Raji (cell line): Measurements from ENCODE around the gene STX1B.

Experiments
- POLR2A ChIP-seq: IDR thresholded peaks from 2 replicates; pipeline ENCODE4 v1.6.1; 2011; ENCODE audit warnings: low read depth, low read length, control low read depth; ENCODE audit not compliant: insufficient read depth

The STX1B gene

DNA sequence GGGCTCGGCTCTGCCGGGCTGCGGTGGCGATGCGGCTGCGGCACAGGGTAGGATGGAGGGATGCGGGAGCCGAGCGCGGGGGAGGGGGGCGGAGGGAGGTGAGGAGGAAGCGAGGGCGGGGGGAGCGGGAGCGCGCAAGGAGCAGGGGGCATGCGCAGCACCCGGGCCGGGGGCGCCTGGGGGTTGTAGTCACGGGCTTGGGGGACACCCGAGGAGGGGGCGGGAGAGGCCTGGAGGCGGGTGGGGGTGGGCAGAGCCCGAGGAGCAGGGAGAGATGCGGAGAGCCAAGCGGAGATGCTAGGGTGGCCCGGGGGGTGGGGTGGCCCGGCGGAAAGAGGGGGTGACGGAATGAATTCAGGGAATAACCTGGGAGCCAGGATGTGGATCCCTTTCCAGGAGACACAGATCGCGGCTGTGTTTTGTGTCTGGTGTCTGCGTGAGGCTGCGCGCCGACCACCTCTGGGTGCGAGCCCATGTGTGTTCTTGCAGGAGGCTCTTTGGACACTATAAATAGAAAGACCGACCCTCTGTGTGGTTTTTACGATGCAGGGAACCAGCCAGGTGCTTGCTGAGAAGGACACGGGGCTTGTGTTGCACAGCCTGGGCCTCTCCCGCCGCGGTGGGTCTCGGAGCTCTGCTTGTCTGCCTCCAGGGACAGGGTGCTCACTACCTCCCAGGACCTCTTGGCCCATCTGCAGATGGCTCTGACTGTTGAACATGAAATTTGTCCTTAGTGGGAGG lies at the start of gene STX1B:
STX1B (minus strand) TSS at position 54 of the 741 bp plus-strand sequence. CDS start 242 bp downstream, outside the sequence.
- no peak for TF ChIP-seq POLR2A

- TF ChIP-seq POLR2A, result no peak
Measured at GRCh38 chr16:31055613-31056012, 45.2 kb upstream of the STX1B start.

GRCh38 chr16:31052114-31052513 lies 41.7 kb upstream of the STX1B start:
- no peak for TF ChIP-seq POLR2A

GRCh38 chr16:31050280-31051030 lies 40.0 kb upstream of the STX1B start:
- no peak for TF ChIP-seq POLR2A

DNA sequence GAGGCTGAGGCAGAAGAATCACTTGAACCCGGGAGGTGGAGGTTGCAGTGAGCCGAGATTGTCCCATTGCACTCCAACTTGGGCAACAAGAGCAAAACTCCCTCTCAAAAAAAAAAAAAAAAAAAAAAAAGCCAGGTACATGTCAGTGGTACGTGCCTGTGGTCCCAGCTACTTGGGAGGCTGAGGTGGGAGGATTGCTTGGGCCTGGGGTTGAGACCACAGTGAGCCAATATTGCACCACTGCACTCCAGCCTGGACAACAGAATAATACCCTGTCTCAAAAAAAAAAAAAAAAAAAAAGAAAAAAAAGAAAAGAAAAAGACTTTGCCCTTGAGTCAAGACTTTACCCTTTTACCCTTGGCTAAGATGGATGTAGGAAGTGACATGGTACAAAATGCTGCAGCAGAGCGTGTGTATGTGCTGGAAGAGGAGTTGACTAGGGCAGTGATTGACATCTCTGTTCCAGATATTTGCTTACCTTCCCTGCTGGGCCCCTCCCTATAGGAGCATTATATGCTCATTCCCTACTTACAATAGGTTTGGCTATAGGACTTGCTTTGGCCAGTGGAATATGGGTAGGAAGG lies 33.6 kb upstream of the STX1B start:
- TF ChIP-seq POLR2A, result no peak

GRCh38 chr16:31043352-31043751 lies 32.9 kb upstream of the STX1B start:
- TF ChIP-seq POLR2A, result no peak

DNA sequence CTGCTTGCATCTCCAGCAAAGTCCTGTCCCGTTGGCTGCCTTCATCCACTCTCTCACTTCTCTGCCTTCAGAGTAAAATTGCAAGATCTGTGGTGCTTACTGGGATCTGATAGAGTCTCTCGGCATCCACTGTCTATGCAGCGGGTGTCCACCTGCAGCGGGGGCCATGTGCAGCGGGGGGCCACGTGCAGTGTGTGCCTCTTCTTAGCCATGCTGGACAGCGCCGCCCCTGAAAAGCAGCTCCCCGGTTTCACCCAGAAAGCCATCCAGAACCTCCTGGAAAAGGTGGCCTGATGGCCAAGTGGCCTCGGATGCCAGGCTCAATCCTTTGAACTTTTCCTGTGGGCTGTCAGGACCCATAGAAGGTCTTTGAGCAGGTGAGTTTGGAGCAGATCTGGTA lies 32.4 kb upstream of the STX1B start:
- TF ChIP-seq POLR2A, result no peak

- TF ChIP-seq POLR2A, result no peak
Measured at GRCh38 chr16:31038993-31039392, 28.6 kb upstream of the STX1B start.

- TF ChIP-seq POLR2A, result no peak
Measured at GRCh38 chr16:31036691-31037090, 26.3 kb upstream of the STX1B start.

DNA sequence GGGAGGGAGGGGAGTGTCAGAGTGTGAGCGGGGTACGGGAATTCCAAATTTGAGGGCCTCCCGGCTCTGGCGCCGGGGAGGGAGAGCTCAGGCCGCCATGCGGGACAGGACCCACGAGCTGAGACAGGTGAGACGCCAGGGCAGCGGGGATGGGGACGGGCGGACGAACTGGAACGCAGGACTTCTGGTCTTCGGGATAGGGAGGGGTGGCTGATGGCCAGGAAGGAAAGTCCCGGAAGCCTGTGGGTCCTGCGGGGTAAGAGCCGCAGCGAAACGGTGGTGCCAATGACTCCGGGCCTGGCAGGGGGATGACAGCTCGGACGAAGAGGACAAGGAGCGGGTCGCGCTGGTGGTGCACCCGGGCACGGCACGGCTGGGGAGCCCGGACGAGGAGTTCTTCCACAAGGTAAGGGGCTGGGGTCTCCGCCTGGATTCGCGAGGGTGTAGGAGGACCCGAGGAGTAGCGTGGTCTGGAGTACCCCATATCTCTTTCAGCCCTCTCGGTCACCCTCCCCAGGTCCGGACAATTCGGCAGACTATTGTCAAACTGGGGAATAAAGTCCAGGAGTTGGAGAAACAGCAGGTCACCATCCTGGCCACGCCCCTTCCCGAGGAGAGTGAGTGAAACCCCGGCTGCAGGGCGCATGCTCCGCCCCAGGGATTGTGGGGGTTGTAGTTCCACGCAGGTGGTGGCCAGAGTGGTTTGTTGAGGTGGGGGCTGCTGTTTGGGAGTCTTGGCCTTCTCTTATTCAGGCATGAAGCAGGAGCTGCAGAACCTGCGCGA lies 23.5 kb upstream of the STX1B start:
- peak; percentile 41; the same call in 1 of the 2 replicates for TF ChIP-seq POLR2A

DNA sequence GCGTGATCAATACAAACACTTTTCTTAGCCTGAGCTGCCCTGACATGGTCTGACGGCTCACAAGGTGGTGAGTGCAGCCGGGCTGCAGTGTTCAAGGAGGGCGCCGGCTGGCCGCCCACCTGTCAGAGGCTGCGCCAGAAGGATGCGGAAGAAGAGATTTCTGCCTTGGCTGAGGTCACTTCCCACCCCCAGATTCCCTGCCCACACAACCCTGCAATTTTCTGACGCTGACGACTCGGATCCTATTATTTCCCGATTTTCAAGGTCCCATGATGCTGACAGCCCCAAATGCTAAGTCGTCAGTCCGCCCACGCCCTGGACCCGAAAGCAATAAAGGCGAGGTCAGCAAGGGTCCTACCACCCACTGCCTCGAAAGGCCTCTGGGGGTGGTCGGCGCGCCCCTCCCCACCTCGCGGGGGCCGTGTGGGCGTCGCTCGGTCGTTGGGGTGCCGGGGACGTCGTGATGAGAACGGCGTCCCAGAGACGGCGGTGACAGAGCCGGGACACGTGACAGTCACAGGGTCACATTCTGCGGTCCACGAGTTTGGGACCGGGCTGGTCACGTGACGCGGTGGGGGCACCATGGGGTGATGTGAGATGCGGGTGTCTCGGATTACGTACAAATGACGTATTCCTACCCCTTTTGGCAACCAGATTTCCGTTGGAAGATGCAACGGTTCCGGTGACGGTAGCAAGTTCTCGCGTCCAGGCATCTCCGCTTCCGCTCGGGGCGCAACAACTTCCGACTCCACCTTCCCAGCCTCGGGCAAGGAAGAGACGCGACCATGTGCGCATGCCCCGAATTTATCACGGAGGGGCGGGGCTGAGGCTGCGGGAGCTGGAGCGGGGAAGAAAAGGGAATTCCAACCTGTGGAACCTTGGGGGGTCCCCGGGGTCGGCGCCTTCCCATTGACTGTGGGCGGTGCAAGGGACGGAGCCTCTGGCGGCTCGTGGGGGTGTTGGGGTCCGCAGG lies 22.6 kb upstream of the STX1B start, which contains the start of gene STX4:
STX4 (plus strand) TSS at position 823 of the 973 bp plus-strand sequence. CDS start 248 bp downstream, outside the sequence.
- peak; percentile 76 for TF ChIP-seq POLR2A

DNA sequence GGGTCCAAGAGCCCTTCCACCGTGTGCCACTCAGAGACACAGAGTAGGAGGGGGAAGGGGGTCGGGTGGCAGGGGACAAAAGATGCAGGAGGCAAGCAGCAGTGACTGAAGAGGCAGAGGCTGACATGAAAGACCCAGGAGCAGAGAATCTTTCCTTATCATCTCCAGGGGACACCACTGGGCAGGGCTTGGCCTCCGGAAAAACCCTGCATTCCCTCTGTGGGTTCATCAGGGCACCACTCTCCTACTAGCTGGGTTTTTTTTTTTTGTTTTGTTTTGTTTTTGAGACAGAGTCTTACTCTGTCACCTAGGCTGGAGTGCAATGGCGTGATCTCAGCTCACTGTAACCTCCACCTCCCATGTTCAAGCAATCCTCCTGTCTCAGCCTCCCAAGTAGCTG lies 20.8 kb upstream of the STX1B start:
- no peak for TF ChIP-seq POLR2A

- no peak for TF ChIP-seq POLR2A
Measured at GRCh38 chr16:31029272-31029671, 18.8 kb upstream of the STX1B start.

- no peak for TF ChIP-seq POLR2A
Measured at GRCh38 chr16:31025339-31025738, 14.9 kb upstream of the STX1B start.
